Measurements from ENCODE around the gene ULBP2. TPM values are rescaled to one million over a fixed set of nuclear protein-coding genes. Genes with fewer than 3 reads are reported as not detected.
"Not testable (repeated sequence)": the region's sequence is repeated elsewhere in the genome, so short reads cannot be mapped to it uniquely, and the experiment has no call there.

The ULBP2 gene
- total RNA-seq, 2 experiments from 2014 or later: 0.60 to 2.6 TPM

- TF ChIP-seq, protein P1, sequence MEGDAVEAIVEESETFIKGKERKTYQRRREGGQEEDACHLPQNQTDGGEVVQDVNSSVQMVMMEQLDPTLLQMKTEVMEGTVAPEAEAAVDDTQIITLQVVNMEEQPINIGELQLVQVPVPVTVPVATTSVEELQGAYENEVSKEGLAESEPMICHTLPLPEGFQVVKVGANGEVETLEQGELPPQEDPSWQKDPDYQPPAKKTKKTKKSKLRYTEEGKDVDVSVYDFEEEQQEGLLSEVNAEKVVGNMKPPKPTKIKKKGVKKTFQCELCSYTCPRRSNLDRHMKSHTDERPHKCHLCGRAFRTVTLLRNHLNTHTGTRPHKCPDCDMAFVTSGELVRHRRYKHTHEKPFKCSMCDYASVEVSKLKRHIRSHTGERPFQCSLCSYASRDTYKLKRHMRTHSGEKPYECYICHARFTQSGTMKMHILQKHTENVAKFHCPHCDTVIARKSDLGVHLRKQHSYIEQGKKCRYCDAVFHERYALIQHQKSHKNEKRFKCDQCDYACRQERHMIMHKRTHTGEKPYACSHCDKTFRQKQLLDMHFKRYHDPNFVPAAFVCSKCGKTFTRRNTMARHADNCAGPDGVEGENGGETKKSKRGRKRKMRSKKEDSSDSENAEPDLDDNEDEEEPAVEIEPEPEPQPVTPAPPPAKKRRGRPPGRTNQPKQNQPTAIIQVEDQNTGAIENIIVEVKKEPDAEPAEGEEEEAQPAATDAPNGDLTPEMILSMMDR (conservative IDR thresholded peaks at IDR 0.05; ENCODE audit: low read length): no peak
- no peak for TF ChIP-seq EZH2phosphoT487 (IDR thresholded peaks at IDR 0.05; ENCODE audit: borderline replicate concordance, low read depth, low read length)
- no peaks in the 10 kb centered on the region for H3K9me2 ChIP-seq (ENCODE audit: insufficient read depth, low read length)
- no peaks in the 10 kb centered on the region for H4K20me1 ChIP-seq (ENCODE audit: insufficient read depth, low read length)
- intact Hi-C loops (cut with micrococcal nuclease; ENCODE audit: unreplicated experiment): no loop called here
- H3K4me2 ChIP-seq (ENCODE audit: low read length): peak overlapping the region; percentile 69
- no TSS peak for BruUV-seq (replicated peaks)
- no peak overlapping the region for H3K27ac ChIP-seq (ENCODE audit: low read depth, low read length, poor library complexity, severe bottlenecking)
- DNase-seq (ENCODE audit: low spot score): peak; percentile 22
- ChIA-PET CTCF (ENCODE audit: unreplicated experiment) (no interaction called here), POLR2A (no interaction called here)
- no peak overlapping the region for H2AFZ ChIP-seq (ENCODE audit: low read length)
- H3K79me2 ChIP-seq (ENCODE audit: insufficient read depth, low read depth, low read length): no peaks in the 10 kb centered on the region
- no peaks in the 10 kb centered on the region for H3K36me3 ChIP-seq (ENCODE audit: insufficient read depth, low read length)
- peaks cover 9% of the 10 kb centered on the region for H3K4me1 ChIP-seq (ENCODE audit: insufficient read depth, low read length, poor library complexity, severe bottlenecking)
- H3K9me3 ChIP-seq (ENCODE audit: low read length): no peaks in the 10 kb centered on the region
- peak overlapping the region; percentile 66 for H3K4me3 ChIP-seq (ENCODE audit: low read depth, low read length, poor library complexity, severe bottlenecking)
Observed at GRCh38 chr6:149965194-149966020, 23.6 kb downstream of the ULBP2 start.

GRCh38 chr6:149966319-149966718 lies 24.5 kb downstream of the ULBP2 start:
- POLR2A ChIA-PET; BruUV-seq (replicated peaks); CTCF ChIA-PET (ENCODE audit: unreplicated experiment): not testable (repeated sequence)

DNA sequence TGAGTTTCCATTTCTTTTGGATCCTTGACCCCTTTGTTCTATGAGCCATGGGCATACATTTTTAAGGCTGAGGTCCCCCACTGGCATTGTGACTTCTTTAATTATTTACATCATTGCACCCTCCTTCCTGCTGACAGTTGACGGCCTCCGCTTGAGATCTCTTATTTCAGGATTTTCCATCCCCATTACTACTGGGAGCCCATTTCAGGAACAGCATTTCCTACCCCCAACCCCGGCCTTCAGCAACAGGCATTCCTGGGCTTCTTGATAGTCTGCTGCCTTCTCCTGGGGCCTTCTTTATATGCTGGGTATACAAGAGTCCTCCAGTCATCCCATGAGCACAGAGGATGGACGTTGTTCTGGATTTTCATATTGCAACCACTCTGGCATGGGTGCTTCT lies 25.8 kb downstream of the ULBP2 start:
- no peaks in the 10 kb centered on the region for H3K79me2 ChIP-seq (ENCODE audit: insufficient read depth, low read depth, low read length)
- BruUV-seq (replicated peaks): no TSS peak
- CTCF ChIA-PET (ENCODE audit: unreplicated experiment): no interaction called here
- H3K4me2 ChIP-seq (ENCODE audit: low read length): no peak overlapping the region
- no peaks in the 10 kb centered on the region for H4K20me1 ChIP-seq (ENCODE audit: insufficient read depth, low read length)
- intact Hi-C loops (cut with micrococcal nuclease; ENCODE audit: unreplicated experiment): no loop called here
- POLR2A ChIA-PET: no interaction called here
- no peak for DNase-seq (ENCODE audit: low spot score)
- TF ChIP-seq, protein P1 (conservative IDR thresholded peaks at IDR 0.05; ENCODE audit: low read length): no peak
- TF ChIP-seq EZH2phosphoT487 (IDR thresholded peaks at IDR 0.05; ENCODE audit: borderline replicate concordance, low read depth, low read length): no peak
- H3K4me3 ChIP-seq (ENCODE audit: low read depth, low read length, poor library complexity, severe bottlenecking): no peak overlapping the region
- peaks cover 9% of the 10 kb centered on the region for H3K4me1 ChIP-seq (ENCODE audit: insufficient read depth, low read length, poor library complexity, severe bottlenecking)
- no peaks in the 10 kb centered on the region for H3K9me2 ChIP-seq (ENCODE audit: insufficient read depth, low read length)
- no peaks in the 10 kb centered on the region for H3K36me3 ChIP-seq (ENCODE audit: insufficient read depth, low read length)
- no peak overlapping the region for H2AFZ ChIP-seq (ENCODE audit: low read length)
- H3K27ac ChIP-seq (ENCODE audit: low read depth, low read length, poor library complexity, severe bottlenecking): no peak overlapping the region
- H3K9me3 ChIP-seq (ENCODE audit: low read length): no peaks in the 10 kb centered on the region

More at GRCh38 chr6:149966319-149966718, 24.5 kb downstream of the ULBP2 start:
- H3K36me3 ChIP-seq (ENCODE audit: insufficient read depth, low read length); intact Hi-C loops (cut with micrococcal nuclease; ENCODE audit: unreplicated experiment); DNase-seq (ENCODE audit: low spot score); H3K4me1 ChIP-seq (ENCODE audit: insufficient read depth, low read length, poor library complexity, severe bottlenecking); H3K4me2 ChIP-seq (ENCODE audit: low read length); H3K27ac ChIP-seq (ENCODE audit: low read depth, low read length, poor library complexity, severe bottlenecking); H3K79me2 ChIP-seq (ENCODE audit: insufficient read depth, low read depth, low read length); H3K4me3 ChIP-seq (ENCODE audit: low read depth, low read length, poor library complexity, severe bottlenecking); H4K20me1 ChIP-seq (ENCODE audit: insufficient read depth, low read length); H2AFZ ChIP-seq (ENCODE audit: low read length); H3K9me3 ChIP-seq (ENCODE audit: low read length); H3K9me2 ChIP-seq (ENCODE audit: insufficient read depth, low read length): not testable (repeated sequence)

DNA sequence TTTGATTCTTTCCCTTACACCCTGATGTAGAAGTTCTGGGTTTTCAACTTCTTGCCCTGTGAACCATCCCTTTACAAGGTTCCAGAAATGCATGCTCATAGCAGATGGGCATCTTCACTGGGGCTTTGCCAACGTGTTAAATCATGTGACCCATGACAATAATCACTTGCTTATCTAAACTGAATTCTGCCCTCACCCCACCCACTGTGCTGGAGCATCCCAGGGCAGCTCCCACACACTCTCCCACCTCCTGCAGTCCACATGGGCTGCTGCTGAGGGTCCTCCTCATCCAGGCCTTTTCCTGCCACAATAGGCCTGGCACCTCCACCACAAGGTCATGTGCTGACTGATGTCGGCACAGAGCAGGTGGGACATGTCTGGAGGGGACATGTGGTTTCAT lies 26.2 kb downstream of the ULBP2 start:
- H4K20me1 ChIP-seq (ENCODE audit: insufficient read depth, low read length); BruUV-seq (replicated peaks); H3K36me3 ChIP-seq (ENCODE audit: insufficient read depth, low read length); H2AFZ ChIP-seq (ENCODE audit: low read length); H3K4me3 ChIP-seq (ENCODE audit: low read depth, low read length, poor library complexity, severe bottlenecking); H3K9me3 ChIP-seq (ENCODE audit: low read length); H3K4me1 ChIP-seq (ENCODE audit: insufficient read depth, low read length, poor library complexity, severe bottlenecking); POLR2A ChIA-PET; CTCF ChIA-PET (ENCODE audit: unreplicated experiment); H3K27ac ChIP-seq (ENCODE audit: low read depth, low read length, poor library complexity, severe bottlenecking); H3K9me2 ChIP-seq (ENCODE audit: insufficient read depth, low read length); H3K4me2 ChIP-seq (ENCODE audit: low read length); H3K79me2 ChIP-seq (ENCODE audit: insufficient read depth, low read depth, low read length); DNase-seq (ENCODE audit: low spot score); intact Hi-C loops (cut with micrococcal nuclease; ENCODE audit: unreplicated experiment): not testable (repeated sequence)

GRCh38 chr6:149968909-149969308 lies 27.1 kb downstream of the ULBP2 start:
- H3K4me1 ChIP-seq (ENCODE audit: insufficient read depth, low read length, poor library complexity, severe bottlenecking); POLR2A ChIA-PET; CTCF ChIA-PET (ENCODE audit: unreplicated experiment); intact Hi-C loops (cut with micrococcal nuclease; ENCODE audit: unreplicated experiment); H2AFZ ChIP-seq (ENCODE audit: low read length); H4K20me1 ChIP-seq (ENCODE audit: insufficient read depth, low read length); H3K4me2 ChIP-seq (ENCODE audit: low read length); H3K9me2 ChIP-seq (ENCODE audit: insufficient read depth, low read length); H3K9me3 ChIP-seq (ENCODE audit: low read length); H3K36me3 ChIP-seq (ENCODE audit: insufficient read depth, low read length); DNase-seq (ENCODE audit: low spot score); H3K4me3 ChIP-seq (ENCODE audit: low read depth, low read length, poor library complexity, severe bottlenecking); BruUV-seq (replicated peaks); H3K27ac ChIP-seq (ENCODE audit: low read depth, low read length, poor library complexity, severe bottlenecking); H3K79me2 ChIP-seq (ENCODE audit: insufficient read depth, low read depth, low read length): not testable (repeated sequence)
